Measurements from ENCODE around the gene NACC2.
A peak's percentile ranks its signal among the peaks of the same experiment; 100 is the strongest.

- TF ChIP-seq CTCF (IDR thresholded peaks at IDR 0.05) (peak; percentile 97 to 99 (median 99)), EP300 (IDR thresholded peaks at IDR 0.05) (no peak)
Measured at GRCh38 chr9:136122425-136123383, 27.6 kb upstream of the NACC2 start.

Data from ovary (tissue), 3 donors.